Ramos (cell line): ENCODE measurements around the gene CHST13.

Source experiments
- in situ Hi-C: fragments of 300-500 bp; cut with MboI; formaldehyde crosslinking; loops from one replicate; pipeline ENCODE4 v1.14.3; 2022; ENCODE audit warnings: low sequenced_read_pairs; ENCODE audit not compliant: unreplicated experiment

CHST13 gene

DNA sequence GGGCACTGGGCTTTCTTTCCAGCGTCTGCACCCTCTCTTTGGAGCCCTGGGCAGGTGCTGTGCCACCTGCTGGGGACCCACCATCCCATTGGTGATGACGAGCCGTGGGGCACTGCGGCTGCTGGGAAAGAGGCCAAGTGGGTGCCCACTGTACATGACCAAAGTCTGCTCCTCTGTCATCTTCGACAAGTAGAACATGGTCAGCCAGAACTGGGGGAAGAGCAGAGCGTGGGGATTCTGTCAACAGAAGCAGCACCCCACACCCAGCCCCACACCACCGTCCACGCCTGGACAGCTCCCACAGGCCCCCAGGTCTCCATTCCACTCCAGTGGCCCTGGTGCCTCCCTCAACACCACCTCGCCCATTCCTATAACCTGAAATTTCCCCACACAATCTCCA, 16.1 kb upstream of the CHST13 start:
- in situ Hi-C loops, result no loop called here

DNA sequence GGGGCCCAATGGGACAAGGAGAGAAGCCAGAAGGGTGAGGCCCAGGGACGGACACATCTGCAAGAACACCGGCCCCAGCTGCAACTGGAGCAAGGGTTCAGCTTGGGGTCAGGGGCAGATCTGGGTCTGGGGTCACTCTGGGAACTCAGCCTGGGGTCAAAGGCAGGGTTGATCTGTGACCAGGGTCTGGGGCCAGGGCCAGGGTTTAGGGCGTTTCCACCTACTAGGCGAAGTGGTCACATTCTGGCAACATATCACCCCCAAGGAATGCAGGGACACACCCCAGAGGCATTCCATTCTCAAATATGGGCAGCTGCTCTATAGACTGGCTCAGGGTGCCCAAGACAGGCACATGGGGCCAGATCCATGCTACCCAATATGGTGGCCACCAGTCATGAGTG, 15.4 kb upstream of the CHST13 start:
- in situ Hi-C loops, result no loop called here

GRCh38 chr3:126509597-126510307, 14.2 kb upstream of the CHST13 start:
- in situ Hi-C loops, result no loop called here

GRCh38 chr3:126510308-126510910, 13.5 kb upstream of the CHST13 start:
- in situ Hi-C loops, result no loop called here

GRCh38 chr3:126511291-126511690, 12.7 kb upstream of the CHST13 start:
- in situ Hi-C loops, result no loop called here

- in situ Hi-C loops, result no loop called here
Observed at GRCh38 chr3:126512026-126512425, 11.9 kb upstream of the CHST13 start.

- in situ Hi-C loops, result no loop called here
Observed at GRCh38 chr3:126512916-126513650, 10.9 kb upstream of the CHST13 start.

- in situ Hi-C loops, result no loop called here
Observed at GRCh38 chr3:126514161-126514560, 9.8 kb upstream of the CHST13 start.

DNA sequence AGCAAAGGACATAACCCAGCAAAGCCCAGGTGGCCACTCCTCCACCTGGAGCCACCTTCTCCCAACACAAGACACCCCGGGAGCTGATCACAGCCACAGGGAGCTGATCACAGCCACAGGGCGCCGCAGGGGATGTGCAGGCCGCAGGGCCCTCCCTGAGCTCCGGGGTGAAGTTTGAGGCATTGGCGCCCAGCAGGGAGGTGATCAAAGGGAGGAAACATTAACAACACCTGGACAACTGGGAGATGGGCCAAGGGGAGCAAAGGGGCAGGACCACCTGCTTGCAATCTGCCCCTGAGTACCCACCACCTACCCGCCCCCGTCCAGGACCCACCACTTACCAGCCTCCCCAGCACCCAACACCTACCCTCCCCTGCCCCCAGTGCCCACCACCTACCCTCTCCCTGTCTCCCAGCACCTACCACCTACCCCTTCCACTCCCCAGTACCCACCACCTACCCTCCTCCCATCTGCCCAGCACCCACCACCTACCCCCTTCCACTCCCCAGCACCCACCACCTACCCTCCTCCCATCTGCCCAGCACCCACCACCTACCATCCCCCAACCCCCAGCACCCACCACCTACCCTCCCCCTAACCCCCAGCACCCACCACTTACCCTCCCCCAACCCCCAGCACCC, 8.8 kb upstream of the CHST13 start:
- in situ Hi-C loops, result no loop called here

DNA sequence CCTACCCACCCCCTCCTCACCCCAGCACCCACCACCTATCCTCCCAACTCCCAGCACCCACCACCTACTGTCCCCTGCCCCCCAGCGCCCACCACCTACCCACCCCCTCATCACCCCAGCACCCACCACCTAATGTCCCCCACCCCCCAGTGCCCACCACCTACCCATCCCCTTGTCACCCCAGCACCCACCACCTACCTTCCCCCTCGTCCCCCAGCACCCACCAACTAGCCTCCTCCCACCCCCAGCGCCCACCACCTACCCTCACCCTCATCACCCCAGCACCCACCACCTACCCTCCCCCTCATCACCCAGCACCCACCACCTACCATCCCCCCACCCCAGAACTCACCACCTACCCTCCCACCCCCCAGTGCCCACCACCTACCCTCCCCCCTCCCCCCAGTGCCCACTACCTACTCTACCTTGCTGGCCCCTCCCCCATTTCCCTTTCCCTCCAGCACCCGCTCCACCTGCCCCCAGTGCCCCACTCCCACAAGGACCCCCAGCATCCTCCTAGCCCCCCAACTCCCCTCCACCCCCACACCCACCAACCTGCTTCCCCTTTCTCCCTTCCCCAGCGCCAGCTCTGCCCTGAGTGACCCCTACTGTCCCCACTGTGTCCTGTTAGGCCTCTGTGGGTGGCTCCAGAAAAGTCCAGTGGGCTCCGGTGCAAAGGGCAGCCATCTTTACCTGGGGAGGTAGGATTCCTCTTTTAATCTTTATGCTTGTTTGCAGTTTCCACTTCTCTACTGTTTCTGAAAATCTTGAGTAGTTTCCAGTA, 7.6 kb upstream of the CHST13 start:
- in situ Hi-C loops, result no loop called here

- in situ Hi-C loops, result no loop called here
Observed at GRCh38 chr3:126516936-126517290, 7.0 kb upstream of the CHST13 start.

DNA sequence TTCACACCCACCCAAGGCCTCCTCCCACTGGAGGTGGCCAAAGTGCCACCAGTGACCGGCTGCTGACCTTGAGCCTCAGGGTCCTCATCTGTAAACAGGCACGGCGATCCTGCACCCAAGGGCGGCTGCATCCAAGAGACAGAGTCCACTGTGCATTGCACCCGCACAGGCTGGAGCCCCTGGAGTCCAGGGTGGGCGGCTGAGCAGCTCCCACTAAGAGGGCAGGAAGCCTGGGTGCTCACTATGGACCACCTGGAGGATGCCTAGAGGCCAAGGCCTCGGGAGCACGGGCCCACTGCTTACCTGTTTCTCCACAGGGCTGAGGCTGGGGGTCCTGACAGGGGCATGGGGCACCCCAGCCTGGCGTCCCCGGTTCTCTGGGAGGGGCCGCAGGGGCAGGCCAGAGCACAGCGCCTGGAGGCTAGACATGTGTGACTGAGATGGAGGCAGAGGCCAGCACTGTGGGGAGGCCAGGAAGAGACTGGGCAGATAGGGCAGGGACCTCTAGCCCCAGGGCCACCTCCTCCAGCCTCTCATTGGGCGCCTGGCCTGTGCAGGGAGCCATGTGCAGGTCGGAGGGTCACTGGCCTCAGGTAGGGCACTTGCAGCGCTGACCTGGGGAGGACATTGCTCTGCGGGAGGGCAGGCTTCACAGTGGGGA, 6.5 kb upstream of the CHST13 start, which contains the start of gene UROC1:
Gene UROC1 (minus strand): TSS at position 483 of the 661 bp plus-strand sequence. CDS start 54 bp downstream, at position 429.
- in situ Hi-C loops, result no loop called here

GRCh38 chr3:126517986-126518778, 5.8 kb upstream of the CHST13 start:
- in situ Hi-C loops, result no loop called here

- in situ Hi-C loops, result no loop called here
Observed at GRCh38 chr3:126518779-126519177, 5.2 kb upstream of the CHST13 start.

- in situ Hi-C loops, result no loop called here
Observed at GRCh38 chr3:126519506-126520455, 4.2 kb upstream of the CHST13 start.

DNA sequence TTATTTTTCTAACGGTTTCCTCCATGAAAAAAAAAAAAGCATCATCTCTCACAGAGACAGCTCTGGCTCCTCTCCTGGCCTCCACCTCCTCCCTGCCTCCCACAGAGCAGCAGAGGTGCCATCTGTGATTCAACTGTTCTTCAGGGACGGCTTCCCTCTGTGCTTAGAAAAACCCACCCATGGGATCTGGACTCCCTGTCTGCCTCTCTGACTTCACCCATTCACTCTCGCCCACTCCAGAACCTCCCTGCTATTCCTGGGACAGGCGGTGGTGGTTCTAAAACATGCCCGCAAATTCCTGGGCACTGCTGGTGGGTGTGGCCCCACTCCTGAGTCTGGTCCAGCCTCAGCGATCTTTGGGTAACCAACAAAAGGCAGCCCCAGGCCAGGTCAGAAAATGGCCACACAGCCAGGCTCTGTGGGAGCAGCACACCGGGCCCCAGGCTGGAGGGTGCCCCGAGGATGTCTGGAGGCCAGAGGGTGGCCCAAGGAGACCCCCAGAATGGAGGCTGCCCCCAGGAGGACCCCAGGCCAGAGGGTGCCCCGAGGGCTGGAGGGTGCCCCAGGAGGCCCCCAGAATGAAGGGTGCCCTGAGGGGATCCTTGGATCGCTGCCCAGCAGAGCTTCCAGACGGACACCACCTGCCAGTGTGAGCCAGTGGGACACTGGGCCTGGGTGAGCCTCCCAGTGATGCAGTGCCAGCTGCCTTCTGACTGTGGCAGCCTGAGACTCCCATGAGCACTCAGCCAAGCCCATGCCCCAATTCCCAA, 2.6 kb upstream of the CHST13 start:
- in situ Hi-C loops, result no loop called here

- in situ Hi-C loops, result no loop called here
Observed at GRCh38 chr3:126522363-126522788, 1.6 kb upstream of the CHST13 start.
